Endothelial cell of umbilical vein (primary cell): ENCODE data around the gene LRP5. TPM values are rescaled to one million over a fixed set of nuclear protein-coding genes. Genes with fewer than 3 reads are reported as not detected.

Experiments
- BruUV-seq: library from RNA; stranded (reverse); fragments of 400-500 nt; replicated peaks from 2 replicates; lab custom pipeline; 2021; lab: Mats Ljungman, UMichigan
- CTCF ChIA-PET: fragments of 300-600, 350-600 bp; sonication (Branson Sonifier 250); formaldehyde crosslinking; loops from one replicate; lab custom pipeline; 2021; ENCODE audit warnings: antibody characterized with exemption, inconsistent platforms; lab: Charles Lee
- POLR2A ChIA-PET: fragments of 300-600, 350-600 bp; sonication (Branson Sonifier 250); formaldehyde crosslinking; loops from one replicate; lab custom pipeline; 2021; ENCODE audit warnings: antibody characterized with exemption, inconsistent platforms; lab: Charles Lee
- DNase-seq: peaks from one replicate; pipeline ENCODE4 v3.0.0-alpha.2; 2011; ENCODE audit warnings: low read depth, low spot score
- FAIRE-seq: peaks from 2 replicates; lab custom pipeline; 2011; peaks lifted over from hg19 to GRCh38; lab: Jason Lieb, UNC
- H2AFZ ChIP-seq: 2 replicates; pipeline ENCODE4 v1.6.0; 2012; ENCODE audit warnings: low read depth, low read length, control low read depth, inconsistent platforms
- H3K27ac ChIP-seq: 2 replicates; pipeline ENCODE4 v1.5.1; 2011; ENCODE audit warnings: low read depth, mild to moderate bottlenecking, control low read depth, low read length, moderate library complexity; ENCODE audit not compliant: insufficient read depth
- H3K27me3 ChIP-seq, 2 experiments: 2 replicates each; pipeline versions ENCODE4 v1.6.0 to v1.6.1; 2011; ENCODE audit warnings: low read length in 2 of 2, mixed read lengths in 1 of 2; ENCODE audit not compliant: control insufficient read depth in 2 of 2, insufficient read depth in 2 of 2
- H3K36me3 ChIP-seq, 2 experiments: 2 replicates in 1 of 2; 3 replicates in 1 of 2; pipeline ENCODE4 v1.5.1; 2011; ENCODE audit warnings: low read length in 2 of 2, mild to moderate bottlenecking in 1 of 2, moderate library complexity in 1 of 2; ENCODE audit not compliant: control insufficient read depth in 2 of 2, insufficient read depth in 2 of 2; ENCODE audit errors: extremely low read depth in 1 of 2
- H3K4me1 ChIP-seq: 3 replicates; pipeline ENCODE4 v1.5.1; 2011; ENCODE audit warnings: mild to moderate bottlenecking, low read length; ENCODE audit not compliant: control insufficient read depth, insufficient read depth; ENCODE audit errors: extremely low read depth
- H3K4me2 ChIP-seq: 2 replicates; pipeline ENCODE4 v1.6.1; 2011; ENCODE audit warnings: low read length, control low read depth, mixed read lengths; ENCODE audit not compliant: insufficient read depth
- H3K4me3 ChIP-seq, 3 experiments: fragments of 200-600 bp in 1 of 3; sonication (generic), shearing (Covaris generic) in 1 of 3; replicated peaks in 1 of 3; 2 replicates each; pipeline ENCODE4 v1.5.1; 2011 to 2016; ENCODE audit warnings: control low read depth in 3 of 3, low read length in 3 of 3, mild to moderate bottlenecking in 2 of 3, inconsistent platforms in 1 of 3, low read depth in 1 of 3, moderate library complexity in 1 of 3; ENCODE audit not compliant: insufficient read depth in 1 of 3
- H3K79me2 ChIP-seq: 2 replicates; pipeline ENCODE4 v1.6.0; 2012; ENCODE audit warnings: low read length, inconsistent platforms; ENCODE audit not compliant: control insufficient read depth, insufficient read depth
- H3K9ac ChIP-seq: replicated peaks from 2 replicates; pipeline ENCODE3; 2011; ENCODE audit warnings: low read length, control low read depth; ENCODE audit not compliant: insufficient read depth; ENCODE audit errors: extremely low read depth
- H3K9me1 ChIP-seq: replicated peaks from 3 replicates; pipeline ENCODE4 v1.6.0; 2011; ENCODE audit warnings: mild to moderate bottlenecking, low read length; ENCODE audit not compliant: control insufficient read depth, insufficient read depth; ENCODE audit errors: extremely low read depth
- H3K9me3 ChIP-seq: replicated peaks from 2 replicates; pipeline ENCODE4 v1.5.1; 2012; ENCODE audit warnings: low read length, inconsistent platforms; ENCODE audit not compliant: control insufficient read depth, insufficient read depth
- H4K20me1 ChIP-seq: replicated peaks from 2 replicates; pipeline ENCODE3; 2011; ENCODE audit warnings: mild to moderate bottlenecking, low read length; ENCODE audit not compliant: control insufficient read depth, insufficient read depth; ENCODE audit errors: extremely low read depth
- CTCF ChIP-seq, 2 donors: IDR thresholded peaks; 1 replicate in 1 of 2; 2 replicates in 1 of 2; pipeline ENCODE4 v1.5.1; 2011; ENCODE audit warnings: low read length in 2 of 2, mild to moderate bottlenecking in 2 of 2, moderate library complexity in 2 of 2, control low read depth in 1 of 2, inconsistent platforms in 1 of 2, low read depth in 1 of 2; ENCODE audit not compliant: insufficient read depth in 1 of 2; ENCODE audit errors: extremely low read depth in 1 of 2
- EZH2 ChIP-seq: IDR thresholded peaks from 2 replicates; pipeline ENCODE4 v1.6.1; 2012; ENCODE audit warnings: borderline replicate concordance, low read depth, mild to moderate bottlenecking, moderate library complexity, low read length, inconsistent platforms; ENCODE audit not compliant: severe bottlenecking
- GATA2 ChIP-seq: IDR thresholded peaks from 2 replicates; pipeline ENCODE4 v1.7.0; 2011; ENCODE audit warnings: low read depth, mild to moderate bottlenecking, moderate library complexity, mixed read lengths, low read length; ENCODE audit not compliant: insufficient read length, insufficient read depth
- JUN ChIP-seq: IDR thresholded peaks from 2 replicates; pipeline ENCODE4 v1.6.1; 2011; ENCODE audit warnings: borderline replicate concordance, low read depth; ENCODE audit not compliant: insufficient read length, insufficient read depth
- MAX ChIP-seq: IDR thresholded peaks from 2 replicates; pipeline ENCODE4 v1.6.1; 2011; ENCODE audit not compliant: insufficient read depth, insufficient read length
- MYC ChIP-seq: IDR thresholded peaks from one replicate; pipeline ENCODE4 v1.6.1; 2011; ENCODE audit warnings: mild to moderate bottlenecking, low read depth, low read length
- POLR2A ChIP-seq: IDR thresholded peaks from 2 replicates; pipeline ENCODE4 v1.6.1; 2012; ENCODE audit warnings: low read depth, mild to moderate bottlenecking, control low read depth, low read length
- dilution Hi-C: fragments of 300-500 bp; cut with MboI; formaldehyde crosslinking; loops from one replicate; pipeline ENCODE4 v1.15.0; 2019; ENCODE audit warnings: low sequenced_read_pairs; ENCODE audit not compliant: extremely low pct_ligation_motif_present
- intact Hi-C: fragments of 100-400 bp; cut with micrococcal nuclease; formaldehyde crosslinking; loops from one replicate; pipeline ENCODE4 v1.10.0; 2022
- polyA plus RNA-seq, 4 experiments: library from polyadenylated mRNA; depleted of rRNA in 3 of 4; stranded (reverse) in 3 of 4; unstranded in 1 of 4; fragments of >200 nt; gene quantifications; 2 replicates each; pipeline versions ENCODE4 v1.2.1 to v1.2.3, GENCODE V29; 2011 to 2012; ENCODE audit warnings: missing spikeins in 1 of 4
- total RNA-seq: library from RNA; stranded (reverse); gene quantifications from 2 replicates; pipeline ENCODE4 v1.2.3, GENCODE V29; 2021

Gene LRP5
- total and polyA plus RNA-seq, 2 donors (not counting 3 experiments of a cell fraction or from before 2014, with no cell fraction given), result 35.1 to 51.8 TPM

GRCh38 chr11:68345776-68346461 is 33.5 kb downstream of the LRP5 start:
- Histone ChIP-seq H2AFZ (no peak overlapping the region), H3K9me3 (no peaks in the 10 kb centered on the region), H3K4me3 (no peak overlapping the region), H3K4me1 (no peaks in the 10 kb centered on the region), H3K4me2 (no peak overlapping the region), H3K27me3 (no peaks in the 10 kb centered on the region), H3K36me3 (peaks cover 0 to 7% of the 10 kb centered on the region in 2 experiments), H3K9ac (no peak overlapping the region), H3K79me2 (peaks cover 6% of the 10 kb centered on the region), H3K27ac (no peak overlapping the region), H4K20me1 (no peaks in the 10 kb centered on the region), H3K9me1 (no peaks in the 10 kb centered on the region)
- BruUV-seq, result no TSS peak
- FAIRE-seq (no peak), DNase-seq (no peak)
- TF ChIP-seq GATA2, result no peak
- TF ChIP-seq MYC, result no peak
- TF ChIP-seq MAX, result no peak
- TF ChIP-seq POLR2A, result no peak
- TF ChIP-seq EZH2, result no peak
- TF ChIP-seq CTCF (IDR thresholded peaks at IDR 0.05; ENCODE audit: extremely low read depth in 1 of 2, insufficient read depth in 1 of 2, low read depth in 1 of 2, low read length in 2 of 2), result no peak
- no peak for TF ChIP-seq JUN
- dilution Hi-C loops (no loop called here), intact Hi-C loops (no loop called here)
- CTCF ChIA-PET, result interaction anchor here (0.6 to 1.6 kb wide), 2 partner anchors 48 to 122 kb away, joined by 3 read pairs; no protein-coding TSS in a partner anchor
- POLR2A ChIA-PET, result no interaction called here
